HEK293 (cell line): ENCODE data around the gene LRP1B.

Source experiments
- CTCF ChIA-PET: fragments of 350-600 bp; formaldehyde crosslinking; extraction: SDS; loops from one replicate; lab custom pipeline; 2021; ENCODE audit warnings: antibody characterized with exemption; lab: Yijun Ruan, JAX
- POLR2A ChIA-PET: fragments of 300-600 bp; formaldehyde crosslinking; extraction: SDS; loops from one replicate; lab custom pipeline; 2020; ENCODE audit warnings: antibody characterized with exemption, inconsistent platforms; lab: Yijun Ruan, JAX
- H3K27ac ChIP-seq: fragments of 200-500 bp; sonication (Bioruptor generic); 2 replicates; pipeline ENCODE4 v1.5.1; 2014; ENCODE audit warnings: low read depth, low read length, control low read depth, inconsistent platforms; ENCODE audit errors: extremely low read depth
- H3K36me3 ChIP-seq, 2 experiments: fragments of 200-500 bp in 1 of 2; sonication (Bioruptor generic) in 1 of 2; 1 replicate in 1 of 2; 2 replicates in 1 of 2; pipeline ENCODE4 v1.5.1; 2014 to 2017; ENCODE audit warnings: inconsistent platforms in 2 of 2, low read length in 2 of 2; ENCODE audit not compliant: control insufficient read depth in 2 of 2, insufficient read depth in 1 of 2
- H3K4me1 ChIP-seq: fragments of 200-500 bp; sonication (Bioruptor generic); 2 replicates; pipeline ENCODE4 v1.5.1; 2014; ENCODE audit warnings: mild to moderate bottlenecking, low read length, inconsistent platforms; ENCODE audit not compliant: control insufficient read depth, insufficient read depth
- H3K4me3 ChIP-seq: 2 replicates; pipeline ENCODE4 v1.5.1; 2011; ENCODE audit warnings: low read depth, mild to moderate bottlenecking, control low read depth, low read length, moderate library complexity
- H3K9me3 ChIP-seq: fragments of 200-500 bp; sonication (Bioruptor generic); 2 replicates; pipeline ENCODE4 v1.5.1; 2014; ENCODE audit warnings: low read depth, low read length, inconsistent platforms; ENCODE audit not compliant: control insufficient read depth, insufficient read depth
- GFI1B ChIP-seq: fragments of 450-650 bp; formaldehyde crosslinking; IDR thresholded peaks from 2 replicates; pipeline ENCODE4 v1.5.1; 2016; ENCODE audit warnings: missing biosample characterization, missing genetic modification characterization
- IKZF3 ChIP-seq: fragments of 450-650 bp; IDR thresholded peaks from 2 replicates; pipeline ENCODE4 v1.5.0; 2018; ENCODE audit warnings: missing biosample characterization, mild to moderate bottlenecking, missing genetic modification characterization, moderate library complexity
- KLF10 ChIP-seq: fragments of 450-650 bp; IDR thresholded peaks from 2 replicates; pipeline ENCODE4 v1.5.1; 2018; ENCODE audit warnings: missing biosample characterization, mild to moderate bottlenecking, missing genetic modification characterization
- SALL2 ChIP-seq: fragments of 450-650 bp; formaldehyde crosslinking; IDR thresholded peaks from 2 replicates; pipeline ENCODE4 v1.5.0; 2017; ENCODE audit warnings: missing biosample characterization, mild to moderate bottlenecking, missing genetic modification characterization, borderline replicate concordance
- SCRT1 ChIP-seq: fragments of 450-650 bp; formaldehyde crosslinking; IDR thresholded peaks from 2 replicates; pipeline ENCODE4 v1.5.1; 2016; ENCODE audit warnings: missing biosample characterization, missing genetic modification characterization, borderline replicate concordance
- SCRT2 ChIP-seq: fragments of 450-650 bp; formaldehyde crosslinking; IDR thresholded peaks from 2 replicates; pipeline ENCODE4 v1.5.1; 2016; ENCODE audit warnings: missing biosample characterization, missing genetic modification characterization
- SETDB1 ChIP-seq: IDR thresholded peaks from one replicate; pipeline ENCODE4 v1.6.1; 2017; ENCODE audit warnings: mild to moderate bottlenecking, low read length, moderate library complexity, mixed read lengths; ENCODE audit not compliant: insufficient read length
- SP3 ChIP-seq: fragments of 450-650 bp; formaldehyde crosslinking; IDR thresholded peaks from 2 replicates; pipeline ENCODE4 v1.5.1; 2016; ENCODE audit warnings: missing biosample characterization, missing genetic modification characterization
- SP7 ChIP-seq: fragments of 450-650 bp; formaldehyde crosslinking; IDR thresholded peaks from 2 replicates; pipeline ENCODE4 v1.5.1; 2016; ENCODE audit warnings: missing biosample characterization, missing genetic modification characterization
- TRIM28 ChIP-seq: IDR thresholded peaks from 2 replicates; pipeline ENCODE4 v1.6.1; 2011; ENCODE audit warnings: low read length, control low read depth, borderline replicate concordance
- ZBTB1 ChIP-seq: fragments of 450-650 bp; formaldehyde crosslinking; IDR thresholded peaks from 2 replicates; pipeline ENCODE4 v1.5.1; 2016; ENCODE audit warnings: missing biosample characterization, missing genetic modification characterization
- ZBTB20 ChIP-seq: fragments of 450-650 bp; formaldehyde crosslinking; IDR thresholded peaks from 2 replicates; pipeline ENCODE4 v1.5.1; 2016; ENCODE audit warnings: missing biosample characterization, missing genetic modification characterization
- ZNF140 ChIP-seq: fragments of 450-650 bp; formaldehyde crosslinking; IDR thresholded peaks from 2 replicates; pipeline ENCODE4 v1.5.1; 2016; ENCODE audit warnings: missing biosample characterization, missing genetic modification characterization
- ZNF16 ChIP-seq: fragments of 450-650 bp; formaldehyde crosslinking; IDR thresholded peaks from 2 replicates; pipeline ENCODE4 v1.5.1; 2016; ENCODE audit warnings: low read depth, missing biosample characterization, missing genetic modification characterization
- ZNF184 ChIP-seq: fragments of 450-650 bp; IDR thresholded peaks from 2 replicates; pipeline ENCODE4 v1.5.1; 2018; ENCODE audit warnings: missing biosample characterization, mild to moderate bottlenecking, missing genetic modification characterization
- ZNF19 ChIP-seq: fragments of 450-650 bp; formaldehyde crosslinking; IDR thresholded peaks from 2 replicates; pipeline ENCODE4; 2016; ENCODE audit warnings: missing biosample characterization, missing genetic modification characterization, low read depth
- ZNF202 ChIP-seq: fragments of 450-650 bp; formaldehyde crosslinking; IDR thresholded peaks from 2 replicates; pipeline ENCODE4 v1.5.1; 2016; ENCODE audit warnings: missing biosample characterization, missing genetic modification characterization, borderline replicate concordance
- ZNF23 ChIP-seq: fragments of 450-650 bp; formaldehyde crosslinking; IDR thresholded peaks from 2 replicates; pipeline ENCODE4 v1.5.1; 2016; ENCODE audit warnings: missing biosample characterization, missing genetic modification characterization, borderline replicate concordance
- ZNF274 ChIP-seq, 2 experiments: fragments of 200-500 bp in 1 of 2; fragments of 450-650 bp in 1 of 2; sonication (Bioruptor generic) in 1 of 2; formaldehyde crosslinking in 1 of 2; IDR thresholded peaks; 2 replicates each; pipeline versions ENCODE4 v1.5.1 to v1.6.1; 2014 to 2016; ENCODE audit warnings: borderline replicate concordance in 1 of 2, inconsistent platforms in 1 of 2, low read length in 1 of 2, missing biosample characterization in 1 of 2, missing genetic modification characterization in 1 of 2
- ZNF311 ChIP-seq: fragments of 450-650 bp; formaldehyde crosslinking; IDR thresholded peaks from 2 replicates; pipeline ENCODE4 v1.5.1; 2017; ENCODE audit warnings: missing biosample characterization, missing genetic modification characterization, borderline replicate concordance
- ZNF354C ChIP-seq: fragments of 450-650 bp; formaldehyde crosslinking; IDR thresholded peaks from 2 replicates; pipeline ENCODE4 v1.5.1; 2016; ENCODE audit warnings: missing biosample characterization, missing genetic modification characterization, low read depth, borderline replicate concordance
- ZNF501 ChIP-seq: fragments of 450-650 bp; formaldehyde crosslinking; IDR thresholded peaks from 2 replicates; pipeline ENCODE4 v1.5.1; 2016; ENCODE audit warnings: missing biosample characterization, missing genetic modification characterization
- ZNF549 ChIP-seq: fragments of 450-650 bp; IDR thresholded peaks from 2 replicates; pipeline ENCODE4 v1.5.1; 2018; ENCODE audit warnings: missing biosample characterization, missing genetic modification characterization, mild to moderate bottlenecking, inconsistent platforms, moderate library complexity
- ZNF555 ChIP-seq: fragments of 450-650 bp; formaldehyde crosslinking; conservative IDR thresholded peaks from 2 replicates; pipeline ENCODE4 v1.5.1; 2017; ENCODE audit warnings: missing biosample characterization, mild to moderate bottlenecking, missing genetic modification characterization, inconsistent platforms
- ZNF560 ChIP-seq: fragments of 450-650 bp; formaldehyde crosslinking; IDR thresholded peaks from 2 replicates; pipeline ENCODE4 v1.5.1; 2017; ENCODE audit warnings: missing biosample characterization, missing genetic modification characterization, borderline replicate concordance
- ZNF571 ChIP-seq: fragments of 450-650 bp; formaldehyde crosslinking; IDR thresholded peaks from 2 replicates; pipeline ENCODE4 v1.5.0; 2017; ENCODE audit warnings: missing biosample characterization, missing genetic modification characterization
- ZNF600 ChIP-seq: fragments of 450-650 bp; formaldehyde crosslinking; IDR thresholded peaks from 2 replicates; pipeline ENCODE4 v1.5.1; 2016; ENCODE audit warnings: missing biosample characterization, missing genetic modification characterization
- ZNF610 ChIP-seq: fragments of 450-650 bp; formaldehyde crosslinking; IDR thresholded peaks from 2 replicates; pipeline ENCODE4 v1.5.1; 2016; ENCODE audit warnings: missing biosample characterization, missing genetic modification characterization, borderline replicate concordance
- ZNF626 ChIP-seq: fragments of 450-650 bp; sonication (Bioruptor Pico); formaldehyde crosslinking; IDR thresholded peaks from 2 replicates; pipeline ENCODE4 v1.5.1; 2018; ENCODE audit warnings: missing biosample characterization, missing genetic modification characterization, inconsistent platforms
- ZNF843 ChIP-seq: fragments of 450-650 bp; formaldehyde crosslinking; IDR thresholded peaks from 2 replicates; pipeline ENCODE4 v1.5.1; 2016; ENCODE audit warnings: missing biosample characterization, missing genetic modification characterization
- ZXDB ChIP-seq: fragments of 450-650 bp; formaldehyde crosslinking; IDR thresholded peaks from 2 replicates; pipeline ENCODE4 v1.5.1; 2016; ENCODE audit warnings: missing biosample characterization, missing genetic modification characterization
- TF ChIP-seq, protein P1 (sequence below): fragments of 450-650 bp; formaldehyde crosslinking; IDR thresholded peaks from 2 replicates; pipeline ENCODE4 v1.5.1; 2017; ENCODE audit warnings: missing biosample characterization, mild to moderate bottlenecking, missing genetic modification characterization, moderate library complexity
- TF ChIP-seq, protein P2 (sequence below): fragments of 450-650 bp; formaldehyde crosslinking; IDR thresholded peaks from 2 replicates; pipeline ENCODE4 v1.5.1; 2016; ENCODE audit warnings: missing biosample characterization, missing genetic modification characterization
- TF ChIP-seq, protein P3 (sequence below): fragments of 450-650 bp; formaldehyde crosslinking; IDR thresholded peaks from 2 replicates; pipeline ENCODE4 v1.5.1; 2016; ENCODE audit warnings: missing biosample characterization, missing genetic modification characterization
- TF ChIP-seq, protein P4 (sequence below): fragments of 450-650 bp; formaldehyde crosslinking; IDR thresholded peaks from 2 replicates; pipeline ENCODE4 v1.5.1; 2016; ENCODE audit warnings: missing biosample characterization, missing genetic modification characterization

The LRP1B gene

DNA sequence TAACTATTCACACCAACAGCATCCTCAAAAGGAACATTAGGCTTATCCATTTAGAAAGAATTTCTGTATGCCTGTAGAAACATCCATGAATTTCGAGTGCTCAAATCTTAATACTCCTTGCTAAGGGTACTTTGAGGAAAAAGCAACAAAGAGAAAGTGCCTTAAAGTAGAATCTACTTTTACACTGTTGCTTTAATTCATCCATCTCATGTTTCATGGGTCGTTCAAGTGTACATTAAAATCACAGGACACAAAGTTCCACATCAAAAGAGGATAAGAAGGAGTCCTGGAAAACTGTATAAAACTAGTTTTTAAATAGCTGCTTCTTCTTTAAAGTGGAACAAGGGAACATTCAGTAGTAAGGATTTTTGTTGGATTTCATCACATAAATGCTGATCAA is 54.5 kb downstream of the LRP1B start (continued):
- TF ChIP-seq IKZF3 (tag by site-specific recombination): 0 out of 2 replicates have a peak, but pooled peaks have one; percentile 7

DNA sequence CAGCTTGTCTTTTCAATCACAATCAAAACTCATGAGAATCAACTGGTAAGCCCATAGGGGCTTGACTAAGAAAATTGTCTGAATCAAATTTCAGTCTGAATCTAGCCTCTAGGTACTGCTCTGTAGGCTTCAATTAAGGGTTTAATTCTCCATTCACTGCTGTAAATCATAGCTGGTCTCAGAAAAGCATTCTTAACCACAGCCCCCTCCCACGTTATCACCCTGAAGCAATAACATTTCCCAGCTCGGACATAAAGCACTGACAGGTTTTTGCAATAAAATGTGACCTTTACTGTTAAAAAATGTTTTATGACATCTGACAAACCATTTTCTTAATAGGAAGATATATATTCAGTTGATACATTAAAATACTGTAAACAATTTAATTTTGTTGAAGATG is 55.0 kb downstream of the LRP1B start:
- Histone ChIP-seq H3K4me3 (no peak overlapping the region), H3K4me1 (peaks cover 19% of the 10 kb centered on the region), H3K36me3 (no peaks in the 10 kb centered on the region), H3K9me3 (no peaks in the 10 kb centered on the region), H3K27ac (peak overlapping the region; percentile 61)
- ChIA-PET POLR2A (no interaction called here), CTCF (interaction anchor here (1.2 kb wide), 1 partner anchor 11 kb away, joined by 3 read pairs; no protein-coding TSS in a partner anchor)
- TF ChIP-seq, protein P1, sequence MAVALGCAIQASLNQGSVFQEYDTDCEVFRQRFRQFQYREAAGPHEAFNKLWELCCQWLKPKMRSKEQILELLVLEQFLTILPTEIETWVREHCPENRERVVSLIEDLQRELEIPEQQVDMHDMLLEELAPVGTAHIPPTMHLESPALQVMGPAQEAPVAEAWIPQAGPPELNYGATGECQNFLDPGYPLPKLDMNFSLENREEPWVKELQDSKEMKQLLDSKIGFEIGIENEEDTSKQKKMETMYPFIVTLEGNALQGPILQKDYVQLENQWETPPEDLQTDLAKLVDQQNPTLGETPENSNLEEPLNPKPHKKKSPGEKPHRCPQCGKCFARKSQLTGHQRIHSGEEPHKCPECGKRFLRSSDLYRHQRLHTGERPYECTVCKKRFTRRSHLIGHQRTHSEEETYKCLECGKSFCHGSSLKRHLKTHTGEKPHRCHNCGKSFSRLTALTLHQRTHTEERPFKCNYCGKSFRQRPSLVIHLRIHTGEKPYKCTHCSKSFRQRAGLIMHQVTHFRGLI (tag by site-specific recombination): no peak
- no peak for TF ChIP-seq TRIM28
- peak; percentile 63; the same call in 1 of the 2 replicates for TF ChIP-seq SCRT1 (tag by site-specific recombination)
- TF ChIP-seq ZNF202 (tag by site-specific recombination): no peak
- TF ChIP-seq, protein P2, sequence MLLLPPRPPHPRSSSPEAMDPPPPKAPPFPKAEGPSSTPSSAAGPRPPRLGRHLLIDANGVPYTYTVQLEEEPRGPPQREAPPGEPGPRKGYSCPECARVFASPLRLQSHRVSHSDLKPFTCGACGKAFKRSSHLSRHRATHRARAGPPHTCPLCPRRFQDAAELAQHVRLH: peak; percentile 62
- no peak for TF ChIP-seq ZNF600 (tag by site-specific recombination)
- TF ChIP-seq SCRT2 (tag by site-specific recombination): no peak
- TF ChIP-seq SP7: peak; percentile 65
- TF ChIP-seq ZXDB (tag by site-specific recombination): peak; percentile 58
- peak; percentile 27; the same call in 1 of the 2 replicates for TF ChIP-seq GFI1B (tag by site-specific recombination)
- peak; percentile 96 for TF ChIP-seq ZNF843 (tag by site-specific recombination)
- TF ChIP-seq ZNF184: no peak
- TF ChIP-seq ZNF571 (tag by site-specific recombination): no peak
- TF ChIP-seq, protein P3, sequence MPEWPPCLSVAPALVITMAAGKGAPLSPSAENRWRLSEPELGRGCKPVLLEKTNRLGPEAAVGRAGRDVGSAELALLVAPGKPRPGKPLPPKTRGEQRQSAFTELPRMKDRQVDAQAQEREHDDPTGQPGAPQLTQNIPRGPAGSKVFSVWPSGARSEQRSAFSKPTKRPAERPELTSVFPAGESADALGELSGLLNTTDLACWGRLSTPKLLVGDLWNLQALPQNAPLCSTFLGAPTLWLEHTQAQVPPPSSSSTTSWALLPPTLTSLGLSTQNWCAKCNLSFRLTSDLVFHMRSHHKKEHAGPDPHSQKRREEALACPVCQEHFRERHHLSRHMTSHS (tag by site-specific recombination): no peak
- 0 out of 2 replicates have a peak, but pooled peaks have one; percentile 19 for TF ChIP-seq KLF10 (tag by site-specific recombination)
- TF ChIP-seq ZNF555 (tag by site-specific recombination): no peak
- no peak for TF ChIP-seq ZNF311
- no peak for TF ChIP-seq ZNF16 (tag by site-specific recombination)
- TF ChIP-seq ZNF501 (tag by site-specific recombination): no peak
- no peak for TF ChIP-seq ZNF560
- TF ChIP-seq ZNF610 (tag by site-specific recombination): 0 out of 2 replicates have a peak, but pooled peaks have one; percentile 32
- no peak for TF ChIP-seq ZNF23
- TF ChIP-seq SETDB1: no peak
- TF ChIP-seq ZNF140 (tag by site-specific recombination): no peak
- no peak for TF ChIP-seq ZBTB20 (tag by site-specific recombination)
- TF ChIP-seq ZNF19 (tag by site-specific recombination): no peak
- no peak for TF ChIP-seq ZNF626 (tag by site-specific recombination)
- no peak for TF ChIP-seq ZNF354C (tag by site-specific recombination)
- TF ChIP-seq ZNF274 (IDR thresholded peaks at IDR 0.05; ENCODE audit: low read length): no peak
- TF ChIP-seq ZNF274 (tag by site-specific recombination; IDR thresholded peaks at IDR 0.05; ENCODE audit: borderline replicate concordance): no peak
- no peak for TF ChIP-seq ZBTB1 (tag by site-specific recombination)
- no peak for TF ChIP-seq SP3 (tag by site-specific recombination)
- no peak for TF ChIP-seq SALL2
- TF ChIP-seq, protein P4, sequence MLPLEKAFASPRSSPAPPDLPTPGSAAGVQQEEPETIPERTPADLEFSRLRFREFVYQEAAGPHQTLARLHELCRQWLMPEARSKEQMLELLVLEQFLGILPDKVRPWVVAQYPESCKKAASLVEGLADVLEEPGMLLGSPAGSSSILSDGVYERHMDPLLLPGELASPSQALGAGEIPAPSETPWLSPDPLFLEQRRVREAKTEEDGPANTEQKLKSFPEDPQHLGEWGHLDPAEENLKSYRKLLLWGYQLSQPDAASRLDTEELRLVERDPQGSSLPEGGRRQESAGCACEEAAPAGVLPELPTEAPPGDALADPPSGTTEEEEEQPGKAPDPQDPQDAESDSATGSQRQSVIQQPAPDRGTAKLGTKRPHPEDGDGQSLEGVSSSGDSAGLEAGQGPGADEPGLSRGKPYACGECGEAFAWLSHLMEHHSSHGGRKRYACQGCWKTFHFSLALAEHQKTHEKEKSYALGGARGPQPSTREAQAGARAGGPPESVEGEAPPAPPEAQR (tag by site-specific recombination): no peak
- no peak for TF ChIP-seq ZNF549 (tag by site-specific recombination)
